Erythroblast (primary cell): Measurements from ENCODE around the gene MMGT1.

ENCODE experiments used
- GATA1 ChIP-seq: IDR thresholded peaks from 2 replicates; pipeline ENCODE4 v1.6.1; 2011; ENCODE audit warnings: low read depth, mild to moderate bottlenecking, control low read depth, low read length, moderate library complexity
- POLR2A ChIP-seq: IDR thresholded peaks from 2 replicates; pipeline ENCODE4 v1.6.1; 2011; ENCODE audit warnings: mild to moderate bottlenecking, low read length

DNA sequence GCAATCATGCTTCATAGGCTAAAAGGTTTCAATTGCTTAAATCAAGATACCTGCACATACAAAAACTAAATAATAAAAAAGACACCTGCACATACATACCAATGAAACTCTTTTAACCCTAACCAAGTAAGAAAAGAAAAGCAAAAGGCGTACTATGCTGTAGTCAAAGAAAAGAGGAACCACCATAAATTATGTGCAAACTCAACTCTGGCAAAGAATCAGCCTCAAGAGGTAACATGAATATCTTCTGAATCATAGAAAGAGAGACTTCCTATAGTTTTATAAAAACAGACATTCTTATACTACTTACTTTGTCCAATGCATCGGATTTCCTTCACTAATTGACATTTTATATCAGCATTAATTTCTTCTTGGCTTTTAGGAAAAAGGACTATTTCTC, 29.3 kb downstream of the MMGT1 start:
- TF ChIP-seq POLR2A (no peak), GATA1 (no peak)
